GM19043 (cell line): Measurements from ENCODE around the gene NOS3.
A peak's percentile ranks its signal among the peaks of the same experiment; 100 is the strongest.

Experiments used
- ATAC-seq: cut with Tn5 transposase; IDR thresholded peaks from one replicate; pipeline ENCODE4 v1.9.1; 2021; ENCODE audit warnings: low read depth; ENCODE audit not compliant: unreplicated experiment

NOS3 gene

DNA sequence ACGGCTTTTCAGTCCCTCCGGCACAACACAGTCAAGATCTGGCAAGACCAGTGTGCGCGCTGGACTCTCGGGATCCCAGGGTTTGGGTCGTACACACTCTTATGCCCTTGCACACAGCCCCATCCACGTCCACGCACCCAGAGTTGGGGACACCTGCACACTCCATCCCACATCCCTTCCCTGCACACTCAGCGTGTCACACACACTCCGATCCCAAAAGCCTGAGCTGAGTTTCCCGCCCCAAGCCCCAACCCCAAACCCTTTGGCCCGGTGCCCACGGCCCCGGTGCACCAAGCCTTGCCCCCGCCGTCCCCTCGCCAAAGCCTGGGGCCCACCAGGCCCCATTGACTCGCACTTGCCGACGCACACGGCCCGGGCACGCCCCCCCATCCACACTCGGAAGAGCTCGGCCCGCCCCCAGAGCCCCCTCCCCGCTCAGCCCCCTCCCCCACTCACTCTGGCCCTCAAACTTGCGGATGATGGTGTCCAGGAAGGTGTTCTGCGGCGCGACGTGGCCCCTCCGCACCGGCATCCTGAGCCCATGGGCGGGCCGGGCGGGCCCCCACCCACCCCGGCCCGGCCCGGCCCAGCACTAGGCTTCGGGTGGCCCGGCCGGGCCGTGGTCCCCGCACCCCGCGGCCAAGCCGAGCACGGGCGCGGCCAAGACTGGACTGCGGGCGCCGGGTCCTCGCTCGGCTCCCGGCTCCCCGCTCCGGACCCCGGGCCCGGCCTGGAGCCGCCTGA is 13.3 kb upstream of the NOS3 start:
- no peak for ATAC-seq

DNA sequence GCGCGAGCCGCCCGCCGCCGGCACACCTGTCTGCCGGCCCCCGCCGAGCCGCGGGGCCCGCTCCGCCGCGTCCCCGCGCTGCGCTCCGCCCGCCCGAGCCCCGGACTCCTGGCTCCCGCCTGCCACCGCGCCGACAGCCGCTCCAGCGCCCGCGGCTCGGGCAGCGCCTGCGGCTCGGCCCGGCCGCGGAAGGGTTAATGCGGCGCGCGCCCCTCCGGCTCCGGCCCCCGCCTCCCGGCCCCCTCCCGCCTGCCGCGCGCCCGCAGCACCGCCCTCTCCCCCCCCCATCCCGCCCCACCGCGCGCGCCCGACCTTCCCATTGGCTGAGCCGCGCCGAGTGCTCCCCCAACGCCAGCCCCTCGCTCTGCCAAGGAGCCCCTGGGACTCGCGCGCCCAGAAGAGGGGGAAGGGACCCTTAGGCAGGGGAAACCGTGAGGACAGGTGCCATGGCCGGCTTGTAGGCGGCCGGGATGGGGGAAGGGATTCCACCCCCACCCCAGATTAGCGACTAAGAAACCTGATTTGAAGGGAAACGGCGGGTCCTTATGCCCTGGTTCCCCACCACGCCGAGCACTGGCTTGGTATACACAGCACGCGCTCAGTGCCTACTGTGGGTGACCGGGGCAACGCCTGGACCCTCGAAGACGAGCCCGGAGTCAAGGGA is 12.6 kb upstream of the NOS3 start, which contains the start of gene KCNH2:
KCNH2 (minus strand) TSS at position 196 of the 664 bp plus-strand sequence. CDS start 408 bp downstream, outside the sequence.
- no peak for ATAC-seq

DNA sequence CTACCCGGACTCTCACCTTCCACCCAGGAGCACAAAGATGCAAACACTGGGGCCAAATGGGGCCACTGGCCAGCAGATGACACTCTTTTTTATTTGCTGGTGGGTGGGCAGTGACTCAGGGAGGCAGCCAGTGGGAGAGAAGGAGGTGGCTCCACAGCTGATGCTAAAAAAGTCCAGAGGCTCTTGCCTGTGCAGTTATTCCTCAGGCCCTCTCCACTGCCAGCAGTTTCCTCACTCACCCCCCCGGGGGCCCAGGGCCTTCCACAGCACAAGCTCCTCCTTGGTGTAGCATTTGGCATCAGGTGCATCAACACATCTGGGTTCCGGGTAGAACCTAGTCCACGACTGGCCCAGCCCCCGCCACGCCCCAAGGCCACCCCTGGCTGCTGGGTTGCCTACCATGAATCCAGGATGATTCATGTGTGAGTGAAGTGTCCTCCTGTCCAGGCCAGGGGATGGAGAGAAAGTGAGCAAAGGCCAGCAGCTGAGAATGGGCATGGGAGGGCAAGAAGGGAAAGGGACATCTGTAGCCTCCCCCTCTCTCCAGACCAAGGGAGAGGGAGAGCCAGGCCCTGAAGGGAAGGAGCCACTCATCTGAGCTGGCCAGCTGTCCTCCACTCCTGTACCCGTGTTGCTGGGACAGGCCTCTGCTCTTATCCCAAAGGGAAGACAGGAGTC is 11.0 kb upstream of the NOS3 start:
- ATAC-seq: no peak

DNA sequence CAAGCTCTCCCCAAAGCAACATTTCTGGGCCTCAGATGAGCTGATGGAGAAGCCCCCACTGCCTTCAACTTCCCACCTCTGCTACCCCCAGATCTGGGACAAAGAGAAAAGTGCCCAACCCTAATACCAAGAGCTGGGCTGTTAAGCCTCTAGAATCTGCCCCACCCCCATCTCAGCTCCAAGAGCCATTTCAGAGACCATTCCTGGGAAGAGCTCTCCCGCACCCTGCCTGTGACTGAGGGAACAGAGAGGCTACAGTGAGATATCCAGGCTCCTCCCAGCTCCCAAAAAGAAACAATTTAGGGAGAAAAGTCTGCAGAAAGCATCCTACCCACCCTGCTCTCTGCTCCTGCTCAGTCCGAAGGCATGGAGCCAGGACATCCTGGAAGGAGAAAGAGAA is 10.2 kb upstream of the NOS3 start:
- ATAC-seq: no peak

DNA sequence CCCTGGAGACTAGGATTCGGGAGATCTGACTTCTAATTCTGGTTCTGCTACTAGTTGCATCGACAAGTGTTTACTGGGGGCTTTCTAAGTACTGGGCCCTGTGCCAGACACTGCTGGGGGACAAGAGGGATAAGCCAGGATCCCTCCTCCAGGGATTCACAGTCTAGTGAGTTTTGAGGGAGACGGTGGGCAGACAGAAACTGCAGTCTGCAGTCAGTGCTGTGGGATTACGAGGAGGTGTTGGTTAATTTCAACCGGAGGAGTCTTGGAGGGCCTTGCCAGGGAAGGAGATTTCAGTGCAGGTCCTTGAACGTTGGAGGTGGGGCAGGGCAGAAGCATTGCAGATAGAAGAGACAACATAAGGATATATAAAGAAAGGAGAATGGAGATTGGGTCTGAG is 9.2 kb upstream of the NOS3 start:
- ATAC-seq: no peak

DNA sequence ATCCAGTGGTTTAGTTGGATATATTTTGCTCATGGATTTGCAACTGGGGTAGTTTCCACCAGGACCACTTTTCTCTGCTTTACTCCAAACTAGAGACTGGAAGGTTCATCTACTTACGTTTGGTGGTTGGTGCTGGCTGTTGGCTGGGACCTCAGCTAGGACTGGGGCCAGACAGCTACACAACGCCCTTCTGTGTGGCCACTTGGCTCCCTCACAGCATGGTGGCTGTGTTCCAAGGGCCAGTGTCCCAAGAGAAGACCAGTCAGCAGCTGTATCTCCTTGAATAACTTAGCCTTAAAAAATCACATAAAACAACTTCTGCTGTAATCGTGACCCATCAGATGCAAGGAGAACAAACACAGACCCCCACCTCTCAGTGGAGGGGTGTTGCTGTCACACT is 8.5 kb upstream of the NOS3 start:
- ATAC-seq: no peak

DNA sequence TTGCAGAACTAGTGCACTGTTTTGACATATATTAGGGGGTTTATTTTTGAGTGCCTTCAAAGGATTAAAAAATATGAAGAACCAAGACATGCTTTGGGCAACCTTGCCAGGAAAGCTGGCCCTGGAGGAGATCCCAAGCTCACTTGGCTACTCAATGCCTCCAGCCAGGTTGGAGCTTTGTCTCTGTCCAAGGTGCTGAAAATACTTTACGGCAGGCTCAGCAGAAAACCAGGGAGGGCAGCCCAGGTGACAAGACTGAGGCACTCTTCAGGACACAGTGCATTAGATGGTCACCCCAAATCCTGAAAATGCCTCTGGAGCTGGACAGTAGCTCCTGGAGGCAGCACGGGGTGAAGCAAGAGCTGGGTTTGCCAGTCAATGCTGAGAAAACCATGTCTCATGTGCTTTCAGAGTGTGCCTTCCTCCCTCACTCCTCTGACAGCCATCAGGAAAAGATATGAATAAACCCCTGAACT is 6.9 kb upstream of the NOS3 start:
- ATAC-seq: no peak

DNA sequence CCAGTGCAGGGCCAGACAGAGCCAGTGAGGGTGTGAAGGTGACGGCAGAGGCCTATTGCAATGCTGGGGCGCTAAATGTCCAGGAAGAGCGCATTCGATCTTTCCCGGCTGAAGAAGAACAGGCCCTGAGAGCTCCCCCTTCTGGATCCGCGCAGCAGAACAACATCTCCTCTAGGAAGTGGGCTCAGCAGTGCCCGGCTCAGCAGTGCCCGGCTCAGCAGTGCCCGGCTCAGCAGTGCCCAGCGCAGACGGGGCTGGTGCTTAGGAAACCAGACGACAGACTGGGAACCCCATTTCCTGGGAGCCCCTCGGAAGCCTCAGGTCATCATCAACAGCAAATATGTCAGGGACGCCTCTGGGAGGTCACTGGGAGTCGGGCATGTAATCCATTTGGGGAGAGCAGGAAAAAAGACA is 4.7 kb upstream of the NOS3 start:
- ATAC-seq: no peak

DNA sequence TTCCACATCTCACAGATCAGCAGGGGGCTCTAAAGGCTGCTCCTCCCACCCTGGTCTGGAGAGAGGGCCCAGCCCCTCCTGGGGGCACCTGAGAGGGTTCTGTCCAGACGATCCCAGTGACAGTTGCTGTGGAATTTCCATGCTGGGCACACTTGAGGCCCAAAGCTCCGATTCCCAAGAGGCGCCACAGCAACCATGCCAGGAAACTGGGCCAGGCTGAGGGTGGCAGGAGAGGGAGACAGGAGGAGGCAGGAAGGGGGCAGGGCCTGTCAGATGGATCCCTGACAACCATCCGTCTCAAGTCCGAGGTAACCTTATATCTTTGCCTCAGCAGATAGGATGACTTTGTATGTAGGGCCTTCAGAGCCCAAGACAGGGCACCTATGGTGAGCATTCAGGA is 4.3 kb upstream of the NOS3 start:
- no peak for ATAC-seq

DNA sequence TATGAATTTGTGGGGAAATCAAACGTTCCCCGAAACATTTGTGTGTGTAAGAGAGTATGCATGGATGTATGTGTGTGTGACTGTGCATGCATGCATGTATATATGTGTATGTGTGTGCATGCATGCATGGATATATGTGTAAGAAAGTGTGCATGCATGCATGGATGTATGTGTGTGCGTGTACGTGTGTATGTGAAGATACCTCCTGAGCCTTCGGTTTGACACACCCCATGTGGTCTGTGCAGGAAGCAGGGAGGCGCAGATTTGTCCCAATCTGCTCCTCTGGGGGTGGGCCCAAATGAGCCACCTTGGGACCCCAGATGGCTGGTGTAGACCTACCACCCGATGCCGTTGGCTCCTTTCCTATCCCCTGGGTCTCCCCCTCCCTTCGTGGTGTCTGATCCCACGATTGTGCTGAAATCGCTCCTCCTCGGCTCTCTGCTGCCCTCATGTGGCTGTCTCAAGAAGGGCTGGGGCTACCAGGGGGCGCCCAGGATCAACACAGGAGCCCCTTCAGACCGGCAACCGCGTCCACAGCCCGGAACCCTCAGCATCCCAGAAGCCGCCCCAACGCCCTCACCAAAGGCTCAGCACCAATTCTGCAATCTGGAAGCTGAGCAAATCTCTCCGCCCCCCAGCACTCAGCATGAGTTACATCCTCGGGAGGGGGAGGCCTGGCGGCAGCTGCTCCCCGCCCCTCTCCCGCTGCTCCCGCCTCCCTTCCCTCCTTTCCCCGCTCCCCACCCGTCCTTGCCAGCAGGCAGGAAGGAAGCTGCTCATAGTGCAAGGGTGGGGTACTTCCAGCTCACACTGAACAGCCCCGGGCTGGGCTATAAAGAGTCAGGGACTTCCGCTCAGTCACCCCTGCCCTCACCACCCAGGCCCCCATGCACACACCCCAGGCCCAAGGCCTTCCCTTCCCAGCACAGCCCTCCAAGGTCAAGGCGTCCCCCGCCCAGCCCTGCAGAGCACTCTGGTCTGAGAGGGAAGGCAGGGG is 2.3 kb upstream of the NOS3 start:
- ATAC-seq: no peak

DNA sequence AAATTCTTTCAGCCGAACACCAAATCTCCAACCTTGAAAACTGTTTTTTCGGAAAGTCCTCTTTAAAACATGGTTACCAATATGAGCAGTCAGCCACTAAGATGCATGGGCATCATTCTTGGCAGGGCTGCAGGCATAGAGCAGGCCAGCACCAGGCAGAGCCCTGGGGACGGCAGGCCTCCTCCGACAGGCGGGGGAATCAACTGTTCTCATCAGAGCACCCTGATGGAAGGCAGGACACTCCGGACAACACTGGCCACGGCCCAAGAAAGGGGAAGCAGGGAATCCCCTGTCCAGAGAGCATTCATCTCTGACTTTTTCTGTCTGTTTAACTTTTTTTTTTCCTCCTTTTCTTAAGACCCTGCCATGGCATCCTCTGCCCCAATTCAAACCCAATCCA is 1.4 kb upstream of the NOS3 start:
- ATAC-seq: no peak

DNA sequence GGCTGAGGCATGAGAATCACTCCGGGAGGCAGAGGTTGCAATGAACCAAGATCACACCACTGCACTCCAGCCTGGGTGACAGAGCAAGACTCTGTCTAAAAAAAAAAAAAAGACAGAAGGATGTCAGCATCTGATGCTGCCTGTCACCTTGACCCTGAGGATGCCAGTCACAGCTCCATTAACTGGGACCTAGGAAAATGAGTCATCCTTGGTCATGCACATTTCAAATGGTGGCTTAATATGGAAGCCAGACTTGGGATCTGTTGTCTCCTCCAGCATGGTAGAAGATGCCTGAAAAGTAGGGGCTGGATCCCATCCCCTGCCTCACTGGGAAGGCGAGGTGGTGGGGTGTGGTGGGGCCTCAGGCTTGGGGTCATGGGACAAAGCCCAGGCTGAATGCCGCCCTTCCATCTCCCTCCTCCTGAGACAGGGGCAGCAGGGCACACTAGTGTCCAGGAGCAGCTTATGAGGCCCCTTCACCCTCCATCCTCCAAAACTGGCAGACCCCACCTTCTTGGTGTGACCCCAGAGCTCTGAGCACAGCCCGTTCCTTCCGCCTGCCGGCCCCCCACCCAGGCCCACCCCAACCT is 1.3 kb downstream of the NOS3 start:
- no peak for ATAC-seq

DNA sequence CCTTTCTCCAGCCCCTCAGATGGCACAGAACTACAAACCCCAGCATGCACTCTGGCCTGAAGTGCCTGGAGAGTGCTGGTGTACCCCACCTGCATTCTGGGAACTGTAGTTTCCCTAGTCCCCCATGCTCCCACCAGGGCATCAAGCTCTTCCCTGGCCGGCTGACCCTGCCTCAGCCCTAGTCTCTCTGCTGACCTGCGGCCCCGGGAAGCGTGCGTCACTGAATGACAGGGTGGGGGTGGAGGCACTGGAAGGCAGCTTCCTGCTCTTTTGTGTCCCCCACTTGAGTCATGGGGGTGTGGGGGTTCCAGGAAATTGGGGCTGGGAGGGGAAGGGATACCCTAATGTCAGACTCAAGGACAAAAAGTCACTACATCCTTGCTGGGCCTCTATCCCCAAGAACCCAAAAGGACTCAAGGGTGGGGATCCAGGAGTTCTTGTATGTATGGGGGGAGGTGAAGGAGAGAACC is 2.1 kb downstream of the NOS3 start:
- peak; percentile 64 for ATAC-seq

DNA sequence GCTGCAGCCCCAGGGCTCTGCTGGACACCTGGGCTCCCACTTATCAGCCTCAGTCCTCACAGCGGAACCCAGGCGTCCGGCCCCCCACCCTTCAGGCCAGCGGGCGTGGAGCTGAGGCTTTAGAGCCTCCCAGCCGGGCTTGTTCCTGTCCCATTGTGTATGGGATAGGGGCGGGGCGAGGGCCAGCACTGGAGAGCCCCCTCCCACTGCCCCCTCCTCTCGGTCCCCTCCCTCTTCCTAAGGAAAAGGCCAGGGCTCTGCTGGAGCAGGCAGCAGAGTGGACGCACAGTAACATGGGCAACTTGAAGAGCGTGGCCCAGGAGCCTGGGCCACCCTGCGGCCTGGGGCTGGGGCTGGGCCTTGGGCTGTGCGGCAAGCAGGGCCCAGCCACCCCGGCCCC is 2.7 kb downstream of the NOS3 start:
- no peak for ATAC-seq

DNA sequence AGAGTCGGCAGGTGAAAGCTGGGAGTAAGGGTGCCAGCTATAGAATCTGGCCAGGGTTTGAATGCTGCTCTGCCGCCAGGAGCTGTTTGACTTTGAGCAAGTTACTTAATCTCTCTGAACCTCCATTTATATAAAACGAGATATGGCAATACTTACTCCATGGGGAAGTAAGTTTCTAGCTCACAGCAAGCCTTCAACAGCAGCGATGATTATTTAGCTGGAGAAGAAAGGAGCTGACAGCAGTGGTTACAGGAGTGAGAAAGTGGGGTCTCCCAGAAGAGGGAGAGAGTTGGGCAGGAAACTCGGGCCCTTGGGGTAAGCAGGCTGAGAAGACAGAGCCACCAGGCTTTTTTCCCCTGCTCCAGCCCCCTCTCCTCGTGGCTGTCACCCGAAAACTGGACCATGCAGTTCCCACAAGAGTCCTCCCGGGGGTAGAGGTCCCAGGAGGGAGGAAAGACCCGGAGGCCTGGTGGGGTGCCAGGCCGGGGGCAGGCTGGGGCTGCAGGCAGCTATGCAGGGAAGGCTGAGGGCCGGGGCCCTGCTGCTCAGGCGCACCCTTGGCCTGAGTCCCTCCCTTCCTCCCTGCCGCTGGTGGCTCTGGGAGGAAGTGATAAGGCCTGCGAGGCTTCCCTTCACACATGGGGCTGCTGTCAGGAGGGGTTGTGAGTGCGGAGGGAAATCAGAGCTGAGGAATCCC is 3.5 kb downstream of the NOS3 start:
- ATAC-seq: no peak

DNA sequence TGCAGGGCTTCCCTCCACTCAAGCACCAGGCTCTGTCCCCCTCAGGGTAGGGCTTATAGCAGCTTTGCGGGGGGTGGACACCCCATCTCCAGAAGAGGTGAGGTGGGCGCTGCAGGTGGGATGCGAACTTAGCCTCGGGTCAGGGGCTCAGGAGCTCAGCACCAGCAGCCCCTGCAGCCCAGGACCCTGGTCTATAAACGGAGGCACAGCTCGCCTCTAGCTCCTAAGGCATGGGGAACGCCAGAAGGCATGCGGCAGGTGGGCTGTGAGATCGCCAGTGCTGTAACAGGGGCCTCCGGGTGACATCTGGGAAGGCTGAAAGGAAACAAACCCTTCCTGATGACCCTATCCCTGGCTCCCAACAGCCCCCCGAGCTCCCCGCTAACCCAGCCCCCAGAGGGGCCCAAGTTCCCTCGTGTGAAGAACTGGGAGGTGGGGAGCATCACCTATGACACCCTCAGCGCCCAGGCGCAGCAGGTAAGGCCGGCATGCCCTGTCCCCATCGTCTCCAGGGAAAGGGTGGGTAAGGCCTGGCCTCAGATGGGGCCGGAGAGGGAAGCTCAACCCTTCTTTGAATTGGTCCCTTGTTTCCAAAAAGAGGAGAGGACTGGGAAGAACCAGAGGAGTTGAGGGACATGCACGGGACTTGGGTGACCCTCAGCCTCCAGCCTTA is 4.2 kb downstream of the NOS3 start:
- no peak for ATAC-seq

DNA sequence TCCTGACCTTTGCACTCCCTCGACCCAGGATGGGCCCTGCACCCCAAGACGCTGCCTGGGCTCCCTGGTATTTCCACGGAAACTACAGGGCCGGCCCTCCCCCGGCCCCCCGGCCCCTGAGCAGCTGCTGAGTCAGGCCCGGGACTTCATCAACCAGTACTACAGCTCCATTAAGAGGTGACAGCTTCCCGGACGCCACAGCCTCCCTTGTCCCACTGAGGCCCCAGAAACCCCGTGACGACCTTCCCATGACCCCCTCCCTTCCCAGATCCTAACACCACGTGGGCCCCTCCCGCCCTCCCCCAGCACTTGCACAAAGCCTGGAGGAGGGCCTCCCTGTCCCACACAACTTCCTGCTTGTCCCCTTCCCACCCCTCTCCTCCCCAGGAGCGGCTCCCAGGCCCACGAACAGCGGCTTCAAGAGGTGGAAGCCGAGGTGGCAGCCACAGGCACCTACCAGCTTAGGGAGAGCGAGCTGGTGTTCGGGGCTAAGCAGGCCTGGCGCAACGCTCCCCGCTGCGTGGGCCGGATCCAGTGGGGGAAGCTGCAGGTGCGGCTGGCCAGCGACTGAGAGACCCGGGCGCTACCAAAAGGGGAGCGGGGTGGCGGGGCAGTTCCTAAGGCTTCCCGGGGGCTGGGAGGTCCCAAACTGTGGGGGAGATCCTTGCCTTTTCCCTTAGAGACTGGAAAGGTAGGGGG is 5.7 kb downstream of the NOS3 start:
- no peak for ATAC-seq

DNA sequence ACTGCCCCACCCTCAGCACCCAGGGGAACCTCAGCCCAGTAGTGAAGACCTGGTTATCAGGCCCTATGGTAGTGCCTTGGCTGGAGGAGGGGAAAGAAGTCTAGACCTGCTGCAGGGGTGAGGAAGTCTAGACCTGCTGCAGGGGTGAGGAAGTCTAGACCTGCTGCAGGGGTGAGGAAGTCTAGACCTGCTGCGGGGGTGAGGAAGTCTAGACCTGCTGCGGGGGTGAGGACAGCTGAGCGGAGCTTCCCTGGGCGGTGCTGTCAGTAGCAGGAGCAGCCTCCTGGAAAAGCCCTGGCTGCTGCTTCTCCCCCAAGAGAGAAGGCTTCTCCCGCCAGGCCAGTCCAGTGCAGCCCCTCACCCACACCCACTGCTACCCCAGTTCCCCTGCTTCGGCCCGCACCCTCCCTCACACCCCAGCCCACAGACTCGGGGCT is 6.3 kb downstream of the NOS3 start:
- ATAC-seq: no peak
